ENCODE data around the gene DCHS2. TPM values are rescaled to one million over a fixed set of nuclear protein-coding genes. Genes with fewer than 3 reads are reported as not detected.

The DCHS2 gene
- total RNA-seq, 2 experiments from 2014 or later, result 0.17 to 0.19 TPM

DNA sequence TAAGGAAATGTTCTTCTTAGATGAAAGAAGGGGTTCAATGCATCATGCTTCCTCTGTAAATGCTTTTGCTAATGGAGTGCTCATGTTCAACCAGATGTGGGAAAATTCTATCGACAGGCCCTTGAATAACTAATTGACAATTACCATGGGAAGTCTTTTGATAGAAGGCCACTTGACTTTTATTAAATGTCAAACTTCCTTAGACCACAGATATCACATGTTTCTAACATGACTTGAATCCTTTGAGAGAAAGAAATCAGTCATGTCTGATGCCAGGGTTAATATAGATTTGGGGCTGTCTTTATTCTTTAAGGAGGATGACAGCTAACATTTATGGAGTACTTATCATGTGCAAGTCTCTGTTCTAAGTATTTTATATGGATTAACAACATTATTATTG, 280.1 kb downstream of the DCHS2 start:
- Mint-ChIP-seq H3K27me3 (no peaks in the 10 kb centered on the region), H3K4me3 (no peak overlapping the region), H3K36me3 (no peaks in the 10 kb centered on the region), H3K27ac (no peak overlapping the region), H3K4me1 (no peaks in the 10 kb centered on the region), H3K9me3 (peaks cover 1% of the 10 kb centered on the region)
- POLR2A ChIA-PET, result no interaction called here
- DNase-seq, result no peak
- ATAC-seq (ENCODE audit: low read depth), result no peak

DNA sequence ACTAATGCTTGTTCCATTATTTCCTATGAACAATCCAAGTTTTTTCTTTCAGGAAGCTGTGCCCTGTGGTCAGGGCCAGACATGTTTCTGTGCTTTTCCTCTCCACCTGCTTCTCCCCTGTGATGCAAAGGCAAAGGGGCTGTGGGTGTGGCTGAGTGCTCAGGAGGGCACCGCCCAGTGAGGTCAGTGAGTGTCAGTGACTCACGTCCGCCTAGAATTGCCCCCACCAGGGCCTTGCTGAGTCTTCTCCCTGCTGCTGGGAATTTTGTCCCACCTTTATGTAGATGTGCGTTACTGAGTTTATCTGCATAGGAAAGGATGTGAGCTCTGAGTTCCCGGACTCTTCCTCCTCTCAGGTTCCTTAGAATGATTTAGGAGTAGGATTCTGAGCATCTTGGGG, 283.2 kb downstream of the DCHS2 start:
- Mint-ChIP-seq H3K4me3 (no peak overlapping the region), H3K27me3 (peaks cover 4% of the 10 kb centered on the region), H3K4me1 (no peaks in the 10 kb centered on the region), H3K27ac (no peak overlapping the region), H3K36me3 (no peaks in the 10 kb centered on the region), H3K9me3 (peaks cover 1% of the 10 kb centered on the region)
- DNase-seq (no peak), ATAC-seq (ENCODE audit: low read depth) (no peak)
- POLR2A ChIA-PET, result no interaction called here

DNA sequence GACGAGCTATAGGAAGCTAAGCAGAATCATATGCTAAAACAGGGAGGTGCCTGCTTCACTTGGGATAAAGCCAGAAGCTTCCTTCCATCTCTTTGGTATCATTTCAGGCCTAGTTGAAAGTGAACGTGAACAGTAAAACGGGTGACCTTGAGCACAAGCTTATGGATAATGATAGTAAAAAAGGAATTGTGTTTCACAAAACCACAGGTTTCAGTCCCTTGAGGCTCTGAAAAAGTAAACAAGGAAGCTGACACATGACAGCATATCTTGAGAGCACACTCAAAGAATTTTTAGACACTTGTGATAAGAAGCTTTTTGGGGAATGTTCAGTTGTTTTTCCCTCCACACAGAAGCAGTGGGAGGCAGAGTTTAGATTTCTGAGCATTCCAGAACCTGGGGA, 286.1 kb downstream of the DCHS2 start:
- POLR2A ChIA-PET, result no interaction called here
- H3K4me3 Mint-ChIP-seq, result no peak overlapping the region
- no peak for ATAC-seq (ENCODE audit: low read depth)

DNA sequence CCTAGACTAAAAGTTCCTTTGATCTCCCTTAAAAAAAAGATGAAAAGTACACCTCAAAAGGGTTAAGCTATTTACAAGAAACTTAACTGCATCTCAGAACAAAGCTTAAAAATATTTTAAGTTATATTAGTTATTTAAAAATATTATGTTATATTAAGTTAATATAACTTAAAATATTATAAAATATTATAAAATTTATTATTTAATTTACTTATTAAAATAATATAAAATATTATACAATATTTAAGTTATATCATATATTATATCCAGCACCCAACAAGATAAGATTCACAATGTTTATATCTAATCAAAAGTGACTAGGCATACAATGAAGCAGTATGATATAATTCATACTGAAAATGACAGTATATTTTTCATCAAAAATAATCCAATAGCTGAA, 296.9 kb downstream of the DCHS2 start:
- Mint-ChIP-seq H3K4me1 (no peaks in the 10 kb centered on the region), H3K36me3 (no peaks in the 10 kb centered on the region), H3K4me3 (no peak overlapping the region), H3K9me3 (no peaks in the 10 kb centered on the region), H3K27ac (no peak overlapping the region), H3K27me3 (peaks cover 2% of the 10 kb centered on the region)
- ATAC-seq (ENCODE audit: low read depth) (no peak), DNase-seq (no peak)
- POLR2A ChIA-PET, result no interaction called here

More for the DNA sequence above, 286.1 kb downstream of the DCHS2 start:
- Mint-ChIP-seq H3K27ac (no peak overlapping the region), H3K36me3 (no peaks in the 10 kb centered on the region), H3K27me3 (peaks cover 4% of the 10 kb centered on the region), H3K9me3 (no peaks in the 10 kb centered on the region), H3K4me1 (no peaks in the 10 kb centered on the region)
- no peak for DNase-seq

DNA sequence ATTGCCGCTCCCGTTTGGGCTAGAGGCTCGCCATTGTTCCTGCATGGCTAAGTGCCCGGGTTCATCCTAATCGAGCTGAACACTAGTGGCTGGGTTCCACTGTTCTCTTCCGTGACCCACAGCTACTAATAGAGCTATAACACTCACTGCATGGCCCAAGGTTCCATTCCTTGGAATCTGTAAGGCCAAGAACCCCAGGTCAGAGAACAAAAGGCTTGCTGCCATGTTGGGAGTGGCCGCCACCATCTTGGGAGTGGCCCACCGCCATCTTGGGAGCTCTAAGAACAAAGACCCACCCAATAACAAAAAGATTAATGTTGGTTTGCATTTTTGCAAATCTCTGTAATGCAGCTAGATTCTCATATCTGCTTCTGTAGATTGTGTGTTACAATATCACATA, 299.0 kb downstream of the DCHS2 start:
- Mint-ChIP-seq H3K27me3 (no peaks in the 10 kb centered on the region), H3K4me1 (no peaks in the 10 kb centered on the region), H3K36me3 (no peaks in the 10 kb centered on the region), H3K4me3 (no peak overlapping the region), H3K9me3 (no peaks in the 10 kb centered on the region), H3K27ac (no peak overlapping the region)
- DNase-seq (no peak), ATAC-seq (ENCODE audit: low read depth) (no peak)
- POLR2A ChIA-PET, result no interaction called here

DNA sequence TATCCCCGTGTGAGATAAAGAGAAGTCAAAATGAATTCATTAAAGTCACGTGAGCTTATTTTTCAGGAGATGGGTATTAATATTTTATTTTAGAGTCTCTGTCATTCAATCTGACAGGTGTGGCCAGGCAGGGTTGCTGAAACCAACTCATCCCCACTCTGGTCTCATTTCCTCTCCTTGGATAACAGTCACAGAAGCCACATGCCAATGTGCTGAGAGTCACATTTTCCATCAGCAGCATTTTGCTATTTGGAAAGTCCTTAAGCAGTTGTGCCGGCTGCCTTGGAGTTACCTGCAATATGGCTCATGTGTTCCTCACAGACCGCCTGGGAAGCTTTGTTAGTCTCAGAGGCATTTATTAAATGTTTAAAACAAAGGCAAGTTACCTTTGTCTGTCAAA, 302.3 kb downstream of the DCHS2 start:
- Mint-ChIP-seq H3K27ac (no peak overlapping the region), H3K9me3 (peaks cover 2% of the 10 kb centered on the region), H3K36me3 (no peaks in the 10 kb centered on the region), H3K27me3 (peaks cover 3% of the 10 kb centered on the region), H3K4me3 (no peak overlapping the region), H3K4me1 (no peaks in the 10 kb centered on the region)
- DNase-seq (no peak), ATAC-seq (ENCODE audit: low read depth) (no peak)
- POLR2A ChIA-PET, result no interaction called here

DNA sequence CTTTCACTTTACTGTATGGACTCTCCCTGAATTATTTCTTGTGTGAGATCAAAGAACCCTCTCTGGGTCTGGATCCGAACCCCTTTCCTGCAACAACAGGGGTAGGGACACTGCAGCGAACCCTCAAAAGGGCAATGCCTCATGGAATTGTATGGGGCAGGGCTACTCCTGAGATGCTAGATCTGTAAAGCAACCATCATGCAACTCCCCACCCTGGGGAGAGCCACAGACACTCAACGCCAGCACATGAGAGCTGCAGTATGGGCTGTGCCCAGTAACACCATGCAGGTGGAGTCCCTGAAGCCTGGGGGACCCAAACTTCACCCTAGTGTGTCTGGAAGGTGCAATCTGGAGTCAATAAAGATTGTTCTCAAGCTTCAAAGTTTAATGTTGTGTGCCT, 304.7 kb downstream of the DCHS2 start:
- Mint-ChIP-seq H3K4me3 (no peak overlapping the region), H3K4me1 (no peaks in the 10 kb centered on the region), H3K27me3 (peaks cover 3% of the 10 kb centered on the region), H3K36me3 (no peaks in the 10 kb centered on the region), H3K27ac (no peak overlapping the region), H3K9me3 (peaks cover 2% of the 10 kb centered on the region)
- ATAC-seq (ENCODE audit: low read depth) (no peak), DNase-seq (no peak)
- POLR2A ChIA-PET, result no interaction called here

DNA sequence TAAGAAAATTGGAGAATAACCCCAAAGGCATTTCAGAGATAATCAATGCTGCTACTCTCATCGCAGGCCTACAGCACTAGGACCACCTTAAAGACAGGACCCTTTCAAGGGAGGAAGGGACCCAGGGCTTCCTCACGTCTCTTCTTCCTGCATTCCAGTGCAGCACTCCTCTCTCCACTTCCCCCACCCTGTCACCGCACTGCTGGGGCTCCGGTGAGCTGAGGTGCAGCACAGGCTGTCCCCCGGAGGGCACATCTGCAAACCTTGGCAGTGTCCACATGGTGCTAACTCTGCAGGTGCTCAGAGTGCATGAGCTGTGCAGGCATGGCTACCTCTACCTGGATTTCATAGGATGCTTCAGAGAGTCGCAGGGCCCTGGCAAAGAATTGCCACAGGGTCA, 305.6 kb downstream of the DCHS2 start:
- Mint-ChIP-seq H3K4me3 (no peak overlapping the region), H3K9me3 (peaks cover 2% of the 10 kb centered on the region), H3K36me3 (no peaks in the 10 kb centered on the region), H3K4me1 (no peaks in the 10 kb centered on the region), H3K27ac (no peak overlapping the region), H3K27me3 (peaks cover 3% of the 10 kb centered on the region)
- POLR2A ChIA-PET, result no interaction called here
- DNase-seq (no peak), ATAC-seq (ENCODE audit: low read depth) (no peak)

DNA sequence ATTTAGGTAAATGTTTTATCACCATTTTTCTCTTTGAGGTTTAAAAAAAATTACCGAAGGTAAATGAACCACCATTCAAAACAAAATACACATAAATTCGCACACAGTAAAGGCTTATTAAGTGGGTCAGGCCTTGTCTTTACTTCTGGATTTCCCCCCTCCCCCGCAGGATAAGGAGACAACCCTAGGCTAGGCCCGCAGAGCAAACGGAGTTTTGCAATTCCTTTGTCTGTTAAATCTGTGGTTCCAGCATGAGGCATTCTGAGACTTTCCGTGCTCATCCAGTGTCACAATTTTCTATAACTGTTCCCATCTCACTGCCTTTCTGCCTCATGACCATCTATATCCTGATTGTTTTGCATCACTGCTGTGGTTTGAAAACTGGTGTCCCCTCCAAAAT, 307.4 kb downstream of the DCHS2 start:
- Mint-ChIP-seq H3K27me3 (peaks cover 3% of the 10 kb centered on the region), H3K4me1 (no peaks in the 10 kb centered on the region), H3K27ac (no peak overlapping the region), H3K9me3 (peaks cover 2% of the 10 kb centered on the region), H3K36me3 (no peaks in the 10 kb centered on the region), H3K4me3 (no peak overlapping the region)
- ATAC-seq (ENCODE audit: low read depth) (no peak), DNase-seq (no peak)
- POLR2A ChIA-PET, result no interaction called here

DNA sequence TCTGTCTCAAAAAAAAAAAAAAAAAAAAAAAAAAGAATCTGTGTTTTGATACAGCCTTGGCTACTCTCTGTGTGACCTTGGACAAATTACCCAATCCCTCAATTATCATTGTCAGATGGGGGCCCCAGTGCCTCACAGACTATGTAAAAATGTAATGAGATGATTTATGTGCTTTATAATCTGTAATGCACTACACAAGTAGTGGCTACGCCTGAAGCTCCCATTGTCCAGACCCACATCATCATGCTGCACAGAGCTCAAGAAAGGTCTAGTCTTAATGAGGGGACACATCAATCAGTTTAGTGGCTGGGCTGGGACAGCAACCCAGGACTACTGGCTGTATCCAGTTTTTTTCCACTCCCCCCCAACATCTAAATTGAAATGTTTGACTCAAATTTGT, 308.3 kb downstream of the DCHS2 start:
- H3K27me3 Mint-ChIP-seq, result peaks cover 3% of the 10 kb centered on the region
- H3K4me1 Mint-ChIP-seq, result no peaks in the 10 kb centered on the region
- H3K36me3 Mint-ChIP-seq, result no peaks in the 10 kb centered on the region
- no peak overlapping the region for H3K27ac Mint-ChIP-seq
- ATAC-seq (ENCODE audit: low read depth), result no peak
- no peak for DNase-seq
- H3K9me3 Mint-ChIP-seq, result peaks cover 2% of the 10 kb centered on the region
- H3K4me3 Mint-ChIP-seq, result no peak overlapping the region
- POLR2A ChIA-PET, result no interaction called here

Other genes with a start within 250 kb of the DCHS2 start
- 10 to 100 TPM; 74.4 to 80.8 TPM for gene PLRG1, start 58.6 kb upstream of the DCHS2 start, total RNA-seq
- gene FGB, start 71.2 kb upstream of the DCHS2 start, total RNA-seq, result not detected
- gene FGA, start 98.9 kb upstream of the DCHS2 start, total RNA-seq, result not detected
- gene FGG, start 120.9 kb upstream of the DCHS2 start, total RNA-seq, result not detected